ENCODE measurements around the gene INPP5A. TPM values are rescaled to one million over a fixed set of nuclear protein-coding genes. Genes with fewer than 3 reads are reported as not detected.
"Not testable (repeated sequence)": the region's sequence is repeated elsewhere in the genome, so short reads cannot be mapped to it uniquely, and the experiment has no call there.

The INPP5A gene
- total and polyA plus RNA-seq, 4 donors: 12.4 to 39.9 (median 28.2) TPM

GRCh38 chr10:132703419-132704007, 165.9 kb downstream of the INPP5A start:
- no peak for TF ChIP-seq CTCF (IDR thresholded peaks at IDR 0.05; ENCODE audit: control extremely low read depth, extremely low read depth)
- 95 to 96% methylated on average over 24 of the region's 24 CpGs for WGBS, 2 donors
- no peaks in the 10 kb centered on the region for H3K27me3 ChIP-seq (ENCODE audit: control insufficient read depth in 3 of 3, insufficient read depth in 3 of 3, low read length in 2 of 3)
- DNase-seq (no peak), ATAC-seq (ENCODE audit: insufficient read depth, low FRiP score) (no peak)
- peaks cover 0 to 43% (median 14%) of the 10 kb centered on the region in 4 donors for H3K36me3 ChIP-seq (ENCODE audit: control insufficient read depth in 4 of 4, insufficient read depth in 4 of 4, low read length in 4 of 4)
- no peak overlapping the region for H3K4me3 ChIP-seq
- peaks cover 0 to 18% (median 0%) of the 10 kb centered on the region in 5 donors for H3K4me1 ChIP-seq (ENCODE audit: control insufficient read depth in 5 of 5, insufficient read depth in 5 of 5, low read length in 5 of 5)
- H3K27ac ChIP-seq (ENCODE audit: low read depth in 1 of 2, low read length in 1 of 2): no peak overlapping the region
- peaks cover 0 to 24% (median 4%) of the 10 kb centered on the region in 4 donors for H3K9me3 ChIP-seq (ENCODE audit: control insufficient read depth in 4 of 4, insufficient read depth in 3 of 4, low read length in 3 of 4)
- no peak overlapping the region for H3K9ac ChIP-seq (ENCODE audit: insufficient read depth in 1 of 2, low read length in 2 of 2)

- peak in 1 of 3 donors; percentile 4 for DNase-seq
- no peak overlapping the region for H3K9ac ChIP-seq (ENCODE audit: insufficient read depth in 1 of 2, low read length in 2 of 2)
These were observed 166.6 kb downstream of the INPP5A start for GRCh38 chr10:132704008-132704814.

GRCh38 chr10:132704815-132705064, 167.2 kb downstream of the INPP5A start:
- H3K4me1 ChIP-seq (ENCODE audit: control insufficient read depth in 5 of 5, insufficient read depth in 5 of 5, low read length in 5 of 5): peaks cover 0 to 17% (median 0%) of the 10 kb centered on the region in 5 donors
- not testable (repeated sequence) for H3K4me3 ChIP-seq; DNase-seq; H3K27me3 ChIP-seq (ENCODE audit: control insufficient read depth in 3 of 3, insufficient read depth in 3 of 3, low read length in 2 of 3); H3K9ac ChIP-seq (ENCODE audit: insufficient read depth in 1 of 2, low read length in 2 of 2); H3K27ac ChIP-seq (ENCODE audit: low read depth in 1 of 2, low read length in 1 of 2); ATAC-seq (ENCODE audit: insufficient read depth, low FRiP score)
- peaks cover 0 to 25% (median 4%) of the 10 kb centered on the region in 4 donors for H3K9me3 ChIP-seq (ENCODE audit: control insufficient read depth in 4 of 4, insufficient read depth in 3 of 4, low read length in 3 of 4)
- H3K36me3 ChIP-seq (ENCODE audit: control insufficient read depth in 4 of 4, insufficient read depth in 4 of 4, low read length in 4 of 4): peaks cover 0 to 39% (median 17%) of the 10 kb centered on the region in 4 donors
- WGBS, 2 donors: 98% methylated on average over 9 of the region's 9 CpGs

More at GRCh38 chr10:132704008-132704814, 166.6 kb downstream of the INPP5A start:
- 97 to 99% methylated on average over 24 to 29 of the region's 29 CpGs for WGBS, 2 donors
- no peak for ATAC-seq (ENCODE audit: insufficient read depth, low FRiP score)
- no peak overlapping the region for H3K4me3 ChIP-seq
- no peak overlapping the region for H3K27ac ChIP-seq (ENCODE audit: low read depth in 1 of 2, low read length in 1 of 2)
- peaks cover 0 to 18% (median 0%) of the 10 kb centered on the region in 5 donors for H3K4me1 ChIP-seq (ENCODE audit: control insufficient read depth in 5 of 5, insufficient read depth in 5 of 5, low read length in 5 of 5)
- peaks cover 0 to 25% (median 4%) of the 10 kb centered on the region in 4 donors for H3K9me3 ChIP-seq (ENCODE audit: control insufficient read depth in 4 of 4, insufficient read depth in 3 of 4, low read length in 3 of 4)
- no peaks in the 10 kb centered on the region for H3K27me3 ChIP-seq (ENCODE audit: control insufficient read depth in 3 of 3, insufficient read depth in 3 of 3, low read length in 2 of 3)
- no peak for TF ChIP-seq CTCF (IDR thresholded peaks at IDR 0.05; ENCODE audit: control extremely low read depth, extremely low read depth)
- peaks cover 0 to 39% (median 17%) of the 10 kb centered on the region in 4 donors for H3K36me3 ChIP-seq (ENCODE audit: control insufficient read depth in 4 of 4, insufficient read depth in 4 of 4, low read length in 4 of 4)

GRCh38 chr10:132705173-132705572, 167.6 kb downstream of the INPP5A start:
- 97% methylated on average over 14 to 15 of the region's 15 CpGs for WGBS, 2 donors
- Histone ChIP-seq H3K9me3 (ENCODE audit: control insufficient read depth in 4 of 4, insufficient read depth in 3 of 4, low read length in 3 of 4) (peaks cover 0 to 25% (median 4%) of the 10 kb centered on the region in 4 donors), H3K27ac (ENCODE audit: low read depth in 1 of 2, low read length in 1 of 2) (no peak overlapping the region), H3K9ac (ENCODE audit: insufficient read depth in 1 of 2, low read length in 2 of 2) (no peak overlapping the region), H3K4me3 (no peak overlapping the region), H3K4me1 (ENCODE audit: control insufficient read depth in 5 of 5, insufficient read depth in 5 of 5, low read length in 5 of 5) (peaks cover 0 to 12% (median 0%) of the 10 kb centered on the region in 5 donors), H3K27me3 (ENCODE audit: control insufficient read depth in 3 of 3, insufficient read depth in 3 of 3, low read length in 2 of 3) (no peaks in the 10 kb centered on the region), H3K36me3 (ENCODE audit: control insufficient read depth in 4 of 4, insufficient read depth in 4 of 4, low read length in 4 of 4) (peaks cover 0 to 35% (median 17%) of the 10 kb centered on the region in 4 donors)
- no peak for ATAC-seq (ENCODE audit: insufficient read depth, low FRiP score)
- peak in 1 of 3 donors; percentile 6 for DNase-seq
- no peak for TF ChIP-seq CTCF (IDR thresholded peaks at IDR 0.05; ENCODE audit: control extremely low read depth, extremely low read depth)
